HCT116 (cell line): ENCODE data around the gene VWF.

Source experiments
- TCF7L2 ChIP-seq: IDR thresholded peaks from 2 replicates; pipeline ENCODE4 v1.7.0; 2011; ENCODE audit warnings: borderline replicate concordance, inconsistent platforms; ENCODE audit not compliant: insufficient read depth, insufficient read length; ENCODE audit errors: extremely low read depth
- ZNF274 ChIP-seq: fragments of 200-500 bp; sonication (Bioruptor generic); IDR thresholded peaks from 2 replicates; pipeline ENCODE4 v1.6.1; 2014; ENCODE audit warnings: mild to moderate bottlenecking, low read depth, low read length, inconsistent platforms

DNA sequence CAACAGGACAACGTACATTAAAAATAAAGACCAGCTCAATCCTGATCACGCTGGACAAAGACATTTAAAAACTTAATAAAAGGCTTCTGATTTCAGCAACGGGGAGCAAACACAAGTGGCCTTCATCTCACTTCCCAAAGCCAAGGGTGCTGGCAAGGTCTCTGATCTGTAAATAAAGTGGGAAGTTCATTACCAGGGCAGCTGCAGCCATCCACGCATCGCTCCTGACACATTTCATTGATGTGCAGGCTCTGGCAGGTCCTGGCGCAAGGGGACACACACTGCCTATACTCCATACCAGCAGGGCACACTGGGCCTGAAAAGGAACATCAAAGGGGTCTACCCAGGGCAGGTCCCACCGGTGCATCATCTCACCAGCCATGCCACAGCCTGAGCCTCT lies 51.0 kb downstream of the VWF start:
- TF ChIP-seq TCF7L2 (no peak), ZNF274 (no peak)
